H1 (cell line): Measurements from ENCODE around the gene MAP7. TPM values are rescaled to one million over a fixed set of nuclear protein-coding genes. Genes with fewer than 3 reads are reported as not detected.

Experiments
- CTCF ChIA-PET: fragments of 300-600 bp; sonication (Branson Sonifier 250); formaldehyde crosslinking; loops from one replicate; lab custom pipeline; 2021; ENCODE audit not compliant: partially characterized antibody; lab: Charles Lee
- POLR2A ChIA-PET: fragments of 300-600 bp; sonication (Branson Sonifier 250); formaldehyde crosslinking; loops from one replicate; lab custom pipeline; 2021; ENCODE audit warnings: inconsistent platforms; ENCODE audit not compliant: partially characterized antibody; lab: Charles Lee
- DNase-seq, 2 experiments: peaks; one replicate each; pipeline versions ENCODE4 v3.0.0 to v3.0.0-alpha.2; 2010 to 2022; ENCODE audit warnings: low spot score in 2 of 2, low read depth in 1 of 2, mixed read lengths in 1 of 2
- FAIRE-seq: peaks from 2 replicates; lab custom pipeline; 2011; peaks lifted over from hg19 to GRCh38; lab: Jason Lieb, UNC
- H2AFZ ChIP-seq: 2 replicates; pipeline ENCODE4 v1.8.1; 2012; ENCODE audit warnings: low read length, inconsistent platforms
- H2AK5ac ChIP-seq: 2 replicates; pipeline ENCODE4 v1.6.1; 2013; ENCODE audit warnings: low read depth, low read length
- H2BK120ac ChIP-seq: replicated peaks from 2 replicates; pipeline ENCODE3; 2013; ENCODE audit warnings: low read depth, low read length, inconsistent platforms
- H2BK12ac ChIP-seq: 2 replicates; pipeline ENCODE4 v1.6.1; 2013; ENCODE audit warnings: low read depth, low read length
- H2BK15ac ChIP-seq: 2 replicates; pipeline ENCODE4 v1.6.1; 2013; ENCODE audit warnings: low read length
- H2BK20ac ChIP-seq: 2 replicates; pipeline ENCODE4 v1.6.1; 2013; ENCODE audit warnings: low read length
- H2BK5ac ChIP-seq: 2 replicates; pipeline ENCODE4 v1.6.1; 2013; ENCODE audit warnings: low read depth, low read length
- H3K14ac ChIP-seq: 2 replicates; pipeline ENCODE4 v1.6.1; 2013; ENCODE audit warnings: inconsistent platforms; ENCODE audit not compliant: insufficient read length
- H3K18ac ChIP-seq: 2 replicates; pipeline ENCODE4 v1.6.1; 2013; ENCODE audit warnings: low read length; ENCODE audit errors: extremely low read depth
- H3K23ac ChIP-seq: 2 replicates; pipeline ENCODE4 v1.6.1; 2013; ENCODE audit warnings: inconsistent platforms; ENCODE audit not compliant: insufficient read length
- H3K23me2 ChIP-seq: 2 replicates; pipeline ENCODE4 v1.6.1; 2013; ENCODE audit warnings: low read depth, low read length
- H3K27ac ChIP-seq: 2 replicates; pipeline ENCODE4 v1.6.1; 2011; ENCODE audit warnings: low read depth, low read length, inconsistent platforms
- H3K27me3 ChIP-seq, 4 experiments: replicated peaks in 1 of 4; 1 replicate in 1 of 4; 2 replicates in 3 of 4; pipeline versions ENCODE4 v1.6.1 to v1.8.1; 2011 to 2013; ENCODE audit warnings: low read length in 3 of 4, mild to moderate bottlenecking in 3 of 4, inconsistent platforms in 2 of 4, mixed read lengths in 2 of 4, moderate library complexity in 1 of 4; ENCODE audit not compliant: control insufficient read depth in 3 of 4, insufficient read depth in 3 of 4; ENCODE audit errors: extremely low read depth in 1 of 4
- H3K36me3 ChIP-seq, 4 experiments: 2 replicates each; pipeline versions ENCODE4 v1.6.1 to v1.8.1; 2011 to 2013; ENCODE audit warnings: mild to moderate bottlenecking in 4 of 4, low read length in 3 of 4, moderate library complexity in 2 of 4, control low read depth in 1 of 4, inconsistent platforms in 1 of 4; ENCODE audit not compliant: insufficient read depth in 4 of 4, control insufficient read depth in 2 of 4
- H3K4ac ChIP-seq: replicated peaks from 2 replicates; pipeline ENCODE3; 2013; ENCODE audit warnings: low read length, low read depth, mixed read lengths, inconsistent platforms; ENCODE audit not compliant: insufficient read length
- H3K4me1 ChIP-seq, 4 experiments: replicated peaks in 1 of 4; 1 replicate in 1 of 4; 2 replicates in 3 of 4; pipeline versions ENCODE4 v1.6.1 to v1.8.1; 2011 to 2013; ENCODE audit warnings: low read length in 3 of 4, inconsistent platforms in 2 of 4, mixed read lengths in 1 of 4; ENCODE audit not compliant: insufficient read depth in 4 of 4, control insufficient read depth in 3 of 4
- H3K4me2 ChIP-seq, 2 experiments: 2 replicates each; pipeline versions ENCODE4 v1.6.1 to v1.8.1; 2011 to 2013; ENCODE audit warnings: low read depth in 2 of 2, low read length in 2 of 2, control low read depth in 1 of 2, inconsistent platforms in 1 of 2, mild to moderate bottlenecking in 1 of 2; ENCODE audit not compliant: insufficient read depth in 1 of 2
- H3K4me3 ChIP-seq, 4 experiments: fragments of 200-600, 300-600 bp in 1 of 4; sonication (generic), shearing (Covaris generic), sonication (Bioruptor Twin) in 1 of 4; 2 replicates each; pipeline versions ENCODE4 v1.5.1 to v1.8.1; 2011 to 2016; ENCODE audit warnings: low read length in 4 of 4, low read depth in 3 of 4, control low read depth in 2 of 4, inconsistent platforms in 2 of 4, mild to moderate bottlenecking in 2 of 4, mixed read lengths in 1 of 4, moderate library complexity in 1 of 4; ENCODE audit not compliant: insufficient read depth in 2 of 4; ENCODE audit errors: extremely low read depth in 1 of 4
- H3K56ac ChIP-seq: replicated peaks from 2 replicates; pipeline ENCODE3; 2013; ENCODE audit warnings: low read depth, mild to moderate bottlenecking, mixed read lengths, low read length, inconsistent platforms; ENCODE audit not compliant: insufficient read length
- H3K79me1 ChIP-seq: 2 replicates; pipeline ENCODE4 v1.6.1; 2013; ENCODE audit warnings: low read depth, low read length, control low read depth
- H3K79me2 ChIP-seq, 2 experiments: 2 replicates each; pipeline versions ENCODE4 v1.6.1 to v1.8.1; 2012 to 2013; ENCODE audit warnings: low read length in 2 of 2, mild to moderate bottlenecking in 2 of 2, inconsistent platforms in 1 of 2; ENCODE audit not compliant: insufficient read depth in 2 of 2, control insufficient read depth in 1 of 2
- H3K9ac ChIP-seq, 4 experiments: replicated peaks in 1 of 4; 1 replicate in 1 of 4; 2 replicates in 3 of 4; pipeline versions ENCODE4 v1.6.1 to v1.8.1; 2011 to 2013; ENCODE audit warnings: low read depth in 3 of 4, low read length in 3 of 4, control low read depth in 2 of 4, mild to moderate bottlenecking in 2 of 4, moderate library complexity in 2 of 4, inconsistent platforms in 1 of 4; ENCODE audit errors: extremely low read depth in 1 of 4
- H3K9me3 ChIP-seq, 2 experiments: 2 replicates each; pipeline versions ENCODE4 v1.6.1 to v1.8.1; 2012 to 2013; ENCODE audit warnings: mild to moderate bottlenecking in 2 of 2, moderate library complexity in 2 of 2, control low read depth in 1 of 2, inconsistent platforms in 1 of 2, low read depth in 1 of 2, low read length in 1 of 2, mixed read lengths in 1 of 2; ENCODE audit not compliant: insufficient read depth in 2 of 2
- H4K20me1 ChIP-seq, 2 experiments: replicated peaks in 1 of 2; 2 replicates each; pipeline versions ENCODE3 to v1.8.1; 2011 to 2013; ENCODE audit warnings: inconsistent platforms in 2 of 2, low read length in 2 of 2, mild to moderate bottlenecking in 1 of 2; ENCODE audit not compliant: insufficient read depth in 2 of 2, control insufficient read depth in 1 of 2
- H4K5ac ChIP-seq: 2 replicates; pipeline ENCODE4 v1.6.1; 2013; ENCODE audit warnings: low read length, low read depth, mixed read lengths, inconsistent platforms; ENCODE audit not compliant: insufficient read length
- H4K8ac ChIP-seq: 2 replicates; pipeline ENCODE4 v1.8.0; 2013; ENCODE audit warnings: mild to moderate bottlenecking, moderate library complexity, low read length, inconsistent platforms; ENCODE audit not compliant: insufficient read depth; ENCODE audit errors: extremely low read depth
- H4K91ac ChIP-seq: replicated peaks from 2 replicates; pipeline ENCODE3; 2013; ENCODE audit warnings: low read length, mixed read lengths, inconsistent platforms; ENCODE audit not compliant: insufficient read length
- BCL11A ChIP-seq, 2 experiments: IDR thresholded peaks; one replicate each; pipeline ENCODE4 v1.6.1; 2011; ENCODE audit warnings: low read depth in 2 of 2, low read length in 2 of 2, mild to moderate bottlenecking in 2 of 2
- CBX5 ChIP-seq: fragments of 300-800, 300-1000 bp; sonication (generic); IDR thresholded peaks from 2 replicates; pipeline ENCODE4 v1.7.1; 2016; ENCODE audit warnings: antibody characterized with exemption, low read length, low read depth
- CREB1 ChIP-seq: IDR thresholded peaks from 2 replicates; pipeline ENCODE4 v1.6.1; 2012; ENCODE audit warnings: inconsistent platforms
- FOSL1 ChIP-seq: IDR thresholded peaks from 2 replicates; pipeline ENCODE4 v1.6.1; 2011; ENCODE audit warnings: mild to moderate bottlenecking, low read depth, low read length, moderate library complexity; ENCODE audit not compliant: insufficient read depth
- KDM1A ChIP-seq: fragments of 200-600, 300-600 bp; sonication (generic); IDR thresholded peaks from 2 replicates; pipeline ENCODE4 v1.7.1; 2016; ENCODE audit warnings: mild to moderate bottlenecking, low read length, borderline replicate concordance
- KDM4A ChIP-seq: IDR thresholded peaks from one replicate; pipeline ENCODE4 v1.7.1; 2012; ENCODE audit warnings: low read depth, mild to moderate bottlenecking, moderate library complexity, low read length, inconsistent platforms; ENCODE audit not compliant: severe bottlenecking
- MAFK ChIP-seq: IDR thresholded peaks from 2 replicates; pipeline ENCODE4 v1.6.1; 2012; ENCODE audit warnings: low read depth, mild to moderate bottlenecking, improper control_type of control experiment, low read length
- NANOG ChIP-seq: IDR thresholded peaks from 2 replicates; pipeline ENCODE4 v1.6.1; 2011; ENCODE audit warnings: low read length, low read depth, mild to moderate bottlenecking, inconsistent platforms; ENCODE audit not compliant: insufficient read depth, poor library complexity, severe bottlenecking
- POU5F1 ChIP-seq: IDR thresholded peaks from 2 replicates; pipeline ENCODE4 v1.6.1; 2011; ENCODE audit warnings: low read depth, mild to moderate bottlenecking, low read length, moderate library complexity
- RXRA ChIP-seq: IDR thresholded peaks from 2 replicates; pipeline ENCODE4 v1.6.1; 2011; ENCODE audit warnings: low read depth, mild to moderate bottlenecking, low read length, moderate library complexity; ENCODE audit not compliant: insufficient read depth
- SRF ChIP-seq: IDR thresholded peaks from 2 replicates; pipeline ENCODE4 v1.6.1; 2011; ENCODE audit warnings: mild to moderate bottlenecking, low read depth, low read length, moderate library complexity
- TBP ChIP-seq: IDR thresholded peaks from 2 replicates; pipeline ENCODE4 v1.6.1; 2011; ENCODE audit warnings: low read depth, low read length, improper control_type of control experiment
- TCF12 ChIP-seq: IDR thresholded peaks from 2 replicates; pipeline ENCODE4 v1.6.1; 2011; ENCODE audit warnings: low read depth, mild to moderate bottlenecking, low read length
- WGBS, 2 experiments: shearing (Covaris generic) in 1 of 2; methylation state at CpG; one replicate each; pipeline versions ENCODE4 v1.1.6 to v1.1.7; 2013 to 2015; ENCODE audit warnings: low lambda C conversion rate in 2 of 2, mixed read lengths in 2 of 2, inconsistent platforms in 1 of 2, low coverage in 1 of 2, missing lambda C conversion rate in 1 of 2; ENCODE audit not compliant: insufficient replicate concordance in 2 of 2, insufficient coverage in 1 of 2, insufficient read length in 1 of 2; ENCODE audit errors: extremely low coverage in 1 of 2, missing lambda C conversion rate in 1 of 2; 5-methylcytosine and 5-hydroxymethylcytosine counted together
- polyA plus RNA-seq, 7 experiments: library from polyadenylated mRNA; depleted of rRNA in 3 of 7; stranded (reverse) in 5 of 7; unstranded in 2 of 7; fragments of >200 nt in 5 of 7; fragments of 200-250 nt in 2 of 7; gene quantifications; 1 replicate in 5 of 7; 2 replicates in 1 of 7; 4 replicates in 1 of 7; pipeline versions ENCODE4 v1.2.1 to v1.2.3, GENCODE V29; 2011 to 2013; ENCODE audit warnings: missing spikeins in 2 of 7, mixed read lengths in 2 of 7
- total RNA-seq: library from RNA; stranded (reverse); fragmentation: NEBNext Ultra II Directional; extraction: Animal tissue kit (Norgen Biotek cat#: 25700); gene quantifications from 2 replicates; pipeline ENCODE4 v1.2.1, GENCODE V29; 2021
- TF ChIP-seq, protein P1 (sequence below): IDR thresholded peaks from 2 replicates; pipeline ENCODE4 v1.6.1; 2011; ENCODE audit warnings: low read length, improper control_type of control experiment

The MAP7 gene
- total and polyA plus RNA-seq, 2 of the 8 experiments (the other 6 are each of a cell fraction or from before 2014, with no cell fraction given): 13.5 to 66.9 TPM

DNA sequence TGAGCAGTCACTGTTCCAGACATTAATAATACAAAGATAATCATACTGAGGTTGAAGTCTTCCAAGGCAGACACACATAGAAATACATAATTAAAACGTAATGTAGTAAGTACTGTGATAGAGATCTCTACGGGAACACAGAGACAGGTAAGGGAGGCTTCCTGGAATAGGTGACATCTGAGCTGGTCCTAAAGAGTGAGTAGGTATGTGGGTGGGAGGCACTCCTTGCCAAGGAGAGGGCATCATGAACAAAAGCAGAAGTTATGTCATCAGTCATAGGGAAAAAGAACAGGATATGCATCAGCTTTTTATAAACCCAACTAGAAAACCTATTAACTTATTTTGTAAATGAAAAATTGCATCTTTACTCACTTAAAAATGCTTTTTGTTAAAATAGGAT lies 110.0 kb downstream of the MAP7 start:
- Histone ChIP-seq H3K4me3 (no peak overlapping the region), H3K23me2 (no peaks in the 10 kb centered on the region), H3K14ac (no peak overlapping the region), H3K18ac (no peak overlapping the region), H4K8ac (no peak overlapping the region), H2AFZ (no peak overlapping the region), H2BK20ac (no peak overlapping the region), H4K5ac (no peak overlapping the region), H3K79me2 (peaks cover 0 to 77% of the 10 kb centered on the region in 2 experiments; a peak in 2 of 4 replicates), H4K20me1 (no peaks in the 10 kb centered on the region), H3K9ac (no peak overlapping the region), H3K4ac (no peak overlapping the region), H3K4me2 (no peak overlapping the region), H2BK120ac (no peak overlapping the region), H3K27ac (no peak overlapping the region), H3K36me3 (no peaks in the 10 kb centered on the region), H3K56ac (no peak overlapping the region), H3K79me1 (no peaks in the 10 kb centered on the region), H4K91ac (no peak overlapping the region), H2AK5ac (no peak overlapping the region), H3K23ac (no peak overlapping the region), H2BK5ac (no peak overlapping the region), H3K27me3 (no peaks in the 10 kb centered on the region), H2BK12ac (no peak overlapping the region), H3K9me3 (no peaks in the 10 kb centered on the region), H2BK15ac (no peak overlapping the region), H3K4me1 (peaks cover 2 to 23% (median 15%) of the 10 kb centered on the region in 4 experiments; a peak in 5 of 7 replicates)
- 83% methylated on average over 2 of the region's 2 CpGs; no CpG with 5 or more reads in 1 of the 2 experiments for WGBS, 2 experiments
- DNase-seq (no peak), FAIRE-seq (no peak)
- POLR2A ChIA-PET: no interaction called here
- CTCF ChIA-PET: interaction anchor here (1.1 to 1.4 kb wide), 3 partner anchors 9 to 107 kb away, joined by 3 read pairs; no protein-coding TSS in a partner anchor
- TF ChIP-seq MAFK (no peak), TBP (no peak), KDM1A (no peak), CBX5 (no peak), CREB1 (no peak), BCL11A (IDR thresholded peaks at IDR 0.05; ENCODE audit: low read depth in 2 of 2, low read length in 2 of 2) (no peak), FOSL1 (no peak), KDM4A (no peak), TCF12 (no peak), RXRA (no peak), POU5F1 (no peak), NANOG (no peak), SRF (no peak)
- TF ChIP-seq, protein P1, sequence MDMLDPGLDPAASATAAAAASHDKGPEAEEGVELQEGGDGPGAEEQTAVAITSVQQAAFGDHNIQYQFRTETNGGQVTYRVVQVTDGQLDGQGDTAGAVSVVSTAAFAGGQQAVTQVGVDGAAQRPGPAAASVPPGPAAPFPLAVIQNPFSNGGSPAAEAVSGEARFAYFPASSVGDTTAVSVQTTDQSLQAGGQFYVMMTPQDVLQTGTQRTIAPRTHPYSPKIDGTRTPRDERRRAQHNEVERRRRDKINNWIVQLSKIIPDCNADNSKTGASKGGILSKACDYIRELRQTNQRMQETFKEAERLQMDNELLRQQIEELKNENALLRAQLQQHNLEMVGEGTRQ: no peak
